ENCODE measurements around the gene HEATR5B. TPM values are rescaled to one million over a fixed set of nuclear protein-coding genes. Genes with fewer than 3 reads are reported as not detected.

Gene HEATR5B
- polyA plus RNA-seq, 3 donors, result 3.5 to 21.6 (median 3.8) TPM

DNA sequence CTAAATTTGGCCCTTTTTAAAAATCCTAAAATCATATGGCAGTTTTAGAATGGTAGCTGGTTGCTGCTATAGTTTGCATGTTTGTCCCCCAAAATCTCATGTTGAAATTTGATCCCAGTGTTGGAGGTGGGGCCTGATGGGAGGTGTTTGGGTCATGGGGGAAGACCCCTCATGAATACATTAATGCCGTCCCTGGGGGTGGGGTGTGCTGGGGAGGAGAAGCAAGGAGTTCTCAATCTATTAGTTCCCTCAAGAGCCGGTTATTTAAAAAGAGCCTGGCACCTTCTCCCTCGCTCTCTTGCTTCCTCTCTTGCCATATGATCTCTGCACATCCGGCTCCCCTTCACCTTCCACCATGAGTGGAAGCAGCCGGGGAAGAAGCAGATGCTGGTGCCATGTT, 21.0 kb upstream of the HEATR5B start:
- no peaks in the 10 kb centered on the region for H4K20me1 ChIP-seq (ENCODE audit: insufficient read depth, low read length)

DNA sequence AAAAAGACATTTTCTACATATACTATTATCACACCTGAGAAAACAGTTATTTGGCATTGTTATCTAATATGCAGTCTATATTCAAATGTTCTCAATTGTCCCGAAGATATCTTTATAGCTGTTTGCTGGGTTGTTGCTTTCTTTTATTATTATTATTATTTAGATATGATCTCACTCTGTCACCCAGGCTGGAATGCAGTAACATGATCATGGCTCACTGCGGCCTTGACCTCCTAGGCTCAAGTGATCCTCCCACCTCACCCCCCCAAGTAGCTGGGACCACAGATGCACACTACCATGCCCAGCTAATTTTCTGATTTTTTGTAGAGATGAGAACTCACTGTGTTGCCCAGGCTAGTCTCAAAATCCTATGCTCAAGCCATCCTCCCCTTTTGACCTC, 20.0 kb upstream of the HEATR5B start:
- no peaks in the 10 kb centered on the region for H3K27me3 ChIP-seq (ENCODE audit: control insufficient read depth in 2 of 2, insufficient read depth in 2 of 2, low read length in 2 of 2)
- no peaks in the 10 kb centered on the region for H3K79me2 ChIP-seq (ENCODE audit: insufficient read depth, low read length)
- Mint-ChIP-seq H3K4me3 (no peak overlapping the region), H3K9me3 (no peaks in the 10 kb centered on the region), H3K27ac (peak overlapping the region in 2 of 7 donors; percentile 32 to 41), H3K36me3 (peaks cover 79 to 87% of the 10 kb centered on the region in 2 donors), H3K27me3 (ENCODE audit: low read depth in 3 of 3) (no peaks in the 10 kb centered on the region), H3K4me1 (no peaks in the 10 kb centered on the region)
- no peaks in the 10 kb centered on the region for H4K20me1 ChIP-seq (ENCODE audit: insufficient read depth, low read length)
- no peaks in the 10 kb centered on the region for H3K4me1 ChIP-seq (ENCODE audit: control insufficient read depth in 1 of 2, insufficient read depth in 2 of 2, low read length in 2 of 2)
- H3K4me3 ChIP-seq (replicated peaks in 1 of 3; ENCODE audit: low read depth in 2 of 3, low read length in 3 of 3), result no peak overlapping the region
- H2AFZ ChIP-seq (ENCODE audit: insufficient read depth, low read depth, low read length, poor library complexity, severe bottlenecking), result no peak overlapping the region
- H3K9me3 ChIP-seq (replicated peaks in 1 of 2; ENCODE audit: control insufficient read depth in 1 of 2, insufficient read depth in 1 of 2, low read length in 2 of 2), result no peaks in the 10 kb centered on the region
- intact Hi-C loops (cut with micrococcal nuclease), result no loop called here
- no peak overlapping the region for H3K4me2 ChIP-seq (replicated peaks; ENCODE audit: extremely low read depth, low read length, poor library complexity, severe bottlenecking)
- TF ChIP-seq, protein P1, sequence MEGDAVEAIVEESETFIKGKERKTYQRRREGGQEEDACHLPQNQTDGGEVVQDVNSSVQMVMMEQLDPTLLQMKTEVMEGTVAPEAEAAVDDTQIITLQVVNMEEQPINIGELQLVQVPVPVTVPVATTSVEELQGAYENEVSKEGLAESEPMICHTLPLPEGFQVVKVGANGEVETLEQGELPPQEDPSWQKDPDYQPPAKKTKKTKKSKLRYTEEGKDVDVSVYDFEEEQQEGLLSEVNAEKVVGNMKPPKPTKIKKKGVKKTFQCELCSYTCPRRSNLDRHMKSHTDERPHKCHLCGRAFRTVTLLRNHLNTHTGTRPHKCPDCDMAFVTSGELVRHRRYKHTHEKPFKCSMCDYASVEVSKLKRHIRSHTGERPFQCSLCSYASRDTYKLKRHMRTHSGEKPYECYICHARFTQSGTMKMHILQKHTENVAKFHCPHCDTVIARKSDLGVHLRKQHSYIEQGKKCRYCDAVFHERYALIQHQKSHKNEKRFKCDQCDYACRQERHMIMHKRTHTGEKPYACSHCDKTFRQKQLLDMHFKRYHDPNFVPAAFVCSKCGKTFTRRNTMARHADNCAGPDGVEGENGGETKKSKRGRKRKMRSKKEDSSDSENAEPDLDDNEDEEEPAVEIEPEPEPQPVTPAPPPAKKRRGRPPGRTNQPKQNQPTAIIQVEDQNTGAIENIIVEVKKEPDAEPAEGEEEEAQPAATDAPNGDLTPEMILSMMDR (IDR thresholded peaks at IDR 0.05), result no peak
- DNase-seq, result no peak
- H3K36me3 ChIP-seq (replicated peaks in 1 of 2; ENCODE audit: control insufficient read depth in 1 of 2, insufficient read depth in 2 of 2, low read length in 2 of 2), result peaks cover 61 to 96% of the 10 kb centered on the region in 2 donors
- WGBS (ENCODE audit: insufficient coverage), result no CpG with 5 or more reads among the region's 2 CpGs
- no peak overlapping the region for H3K27ac ChIP-seq (ENCODE audit: low read depth in 1 of 2, low read length in 2 of 2)
- H3K9ac ChIP-seq (ENCODE audit: insufficient read depth, low read length, poor library complexity, severe bottlenecking), result no peak overlapping the region

More for the DNA sequence above, 21.0 kb upstream of the HEATR5B start:
- H3K4me2 ChIP-seq (replicated peaks; ENCODE audit: extremely low read depth, low read length, poor library complexity, severe bottlenecking), result no peak overlapping the region
- intact Hi-C loops (cut with micrococcal nuclease), result no loop called here
- no peak overlapping the region for H3K4me3 ChIP-seq (replicated peaks in 1 of 3; ENCODE audit: low read depth in 2 of 3, low read length in 3 of 3)
- WGBS (ENCODE audit: insufficient coverage), result 94% methylated on average over 3 of the region's 5 CpGs
- no peaks in the 10 kb centered on the region for H3K4me1 ChIP-seq (ENCODE audit: control insufficient read depth in 1 of 2, insufficient read depth in 2 of 2, low read length in 2 of 2)
- H3K27me3 ChIP-seq (ENCODE audit: control insufficient read depth in 2 of 2, insufficient read depth in 2 of 2, low read length in 2 of 2), result no peaks in the 10 kb centered on the region
- H3K4me1 Mint-ChIP-seq, result no peaks in the 10 kb centered on the region
- no peaks in the 10 kb centered on the region for H3K9me3 ChIP-seq (replicated peaks in 1 of 2; ENCODE audit: control insufficient read depth in 1 of 2, insufficient read depth in 1 of 2, low read length in 2 of 2)
- no peak overlapping the region for H3K27ac ChIP-seq (ENCODE audit: low read depth in 1 of 2, low read length in 2 of 2)
- H3K4me3 Mint-ChIP-seq, result no peak overlapping the region
- no peak for DNase-seq
- H3K36me3 ChIP-seq (replicated peaks in 1 of 2; ENCODE audit: control insufficient read depth in 1 of 2, insufficient read depth in 2 of 2, low read length in 2 of 2), result peaks cover 68 to 96% of the 10 kb centered on the region in 2 donors
- H3K36me3 Mint-ChIP-seq, result peaks cover 74 to 87% of the 10 kb centered on the region in 2 donors
- no peak overlapping the region for H3K9ac ChIP-seq (ENCODE audit: insufficient read depth, low read length, poor library complexity, severe bottlenecking)
- H2AFZ ChIP-seq (ENCODE audit: insufficient read depth, low read depth, low read length, poor library complexity, severe bottlenecking), result no peak overlapping the region
- H3K27ac Mint-ChIP-seq, result peak overlapping the region in 3 of 7 donors; percentile 5 to 40 (median 16)
- TF ChIP-seq, protein P1 (IDR thresholded peaks at IDR 0.05), result no peak
- no peaks in the 10 kb centered on the region for H3K79me2 ChIP-seq (ENCODE audit: insufficient read depth, low read length)
- H3K9me3 Mint-ChIP-seq, result no peaks in the 10 kb centered on the region
- no peaks in the 10 kb centered on the region for H3K27me3 Mint-ChIP-seq (ENCODE audit: low read depth in 3 of 3)
